Activated naive CD4-positive, alpha-beta T cell treated with anti-CD3 and anti-CD28 coated beads for 36 hours (primary cell): ENCODE results near the gene FREM3. TPM values are rescaled to one million over a fixed set of nuclear protein-coding genes. Genes with fewer than 3 reads are reported as not detected.

Experiments used
- CTCF ChIA-PET: fragments of 350-600 bp; sonication (Branson Sonifier 250); formaldehyde crosslinking; loops from one replicate; lab custom pipeline; 2021; ENCODE audit warnings: antibody characterized with exemption; lab: Charles Lee
- DNase-seq: peaks from one replicate; pipeline ENCODE4 v3.0.0-alpha.2; 2020
- H3K27ac Mint-ChIP-seq: one replicate; pipeline ENCODE4 v1.8.0; 2021; ENCODE audit warnings: mild to moderate bottlenecking, mixed read lengths
- H3K27me3 Mint-ChIP-seq: one replicate; pipeline ENCODE4 v1.8.0; 2021; ENCODE audit warnings: low read depth, mixed read lengths
- H3K36me3 Mint-ChIP-seq: one replicate; pipeline ENCODE4 v1.8.0; 2021; ENCODE audit warnings: low read depth, mixed read lengths
- H3K4me1 Mint-ChIP-seq: one replicate; pipeline ENCODE4 v1.8.0; 2021; ENCODE audit warnings: low read depth, mixed read lengths
- H3K4me3 Mint-ChIP-seq: one replicate; pipeline ENCODE4 v1.8.0; 2021; ENCODE audit warnings: mild to moderate bottlenecking, moderate library complexity, mixed read lengths
- H3K9me3 Mint-ChIP-seq: one replicate; pipeline ENCODE4 v1.8.0; 2021; ENCODE audit warnings: mixed read lengths
- intact Hi-C: fragments of 100-400 bp; cut with micrococcal nuclease; formaldehyde crosslinking; loops from one replicate; pipeline ENCODE4 v1.15.1; 2023
- total RNA-seq, 2 experiments: library from RNA; stranded (reverse); gene quantifications; one replicate each; pipeline ENCODE4 v1.2.3, GENCODE V29; 2021

The FREM3 gene
- total RNA-seq, 2 experiments from 2014 or later, result not detected

DNA sequence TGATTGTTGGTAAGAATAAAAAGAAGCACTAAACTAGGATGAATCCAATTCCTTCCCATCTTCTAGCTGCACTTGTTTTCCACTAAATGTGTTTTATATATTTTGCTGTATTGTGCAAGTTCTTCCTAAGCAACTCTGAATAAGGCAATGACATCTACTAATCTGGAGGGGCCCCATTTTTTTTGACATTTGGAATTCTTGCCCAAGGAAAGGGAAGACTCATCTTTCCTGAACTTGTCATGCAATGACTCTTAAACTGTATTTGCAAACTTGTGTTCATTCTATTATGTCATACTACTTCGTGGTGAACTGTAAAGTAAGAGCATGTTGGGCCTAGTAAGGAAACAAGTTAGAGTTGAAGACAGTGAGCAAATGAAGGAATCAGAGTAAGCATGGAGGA, 45.9 kb downstream of the FREM3 start:
- CTCF ChIA-PET, result no interaction called here
- intact Hi-C loops, result no loop called here
- Mint-ChIP-seq H3K4me3 (no peak overlapping the region), H3K4me1 (no peaks in the 10 kb centered on the region), H3K36me3 (no peaks in the 10 kb centered on the region), H3K27ac (no peak overlapping the region), H3K9me3 (peaks cover 2% of the 10 kb centered on the region), H3K27me3 (no peaks in the 10 kb centered on the region)
- no peak for DNase-seq

DNA sequence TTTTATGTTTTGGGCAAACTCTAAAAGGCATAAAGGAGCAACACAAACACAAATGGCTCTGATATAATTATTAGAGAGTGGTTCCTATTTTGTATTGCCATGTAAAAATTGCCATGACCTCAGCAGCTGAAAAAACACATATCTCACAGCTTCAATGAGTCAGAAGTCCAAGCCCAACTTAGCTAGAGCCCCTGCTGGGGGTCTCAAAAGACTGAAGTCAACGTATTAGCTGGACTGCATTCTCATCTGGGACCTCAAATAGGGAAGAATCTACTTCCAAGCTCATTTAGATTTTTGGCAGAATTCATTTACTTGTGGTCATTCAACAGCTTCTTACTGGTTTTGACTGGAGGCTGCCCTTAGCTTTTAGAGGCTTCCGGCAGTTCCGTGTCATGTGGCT, 47.4 kb downstream of the FREM3 start:
- Mint-ChIP-seq H3K27me3 (no peaks in the 10 kb centered on the region), H3K36me3 (peaks cover 3% of the 10 kb centered on the region), H3K27ac (no peak overlapping the region), H3K4me3 (no peak overlapping the region), H3K9me3 (peaks cover 5% of the 10 kb centered on the region), H3K4me1 (no peaks in the 10 kb centered on the region)
- DNase-seq, result no peak
- intact Hi-C loops, result no loop called here
- CTCF ChIA-PET, result no interaction called here

GRCh38 chr4:143643399-143643798, 57.1 kb downstream of the FREM3 start:
- no peaks in the 10 kb centered on the region for H3K4me1 Mint-ChIP-seq
- DNase-seq, result no peak
- CTCF ChIA-PET, result no interaction called here
- no peak overlapping the region for H3K4me3 Mint-ChIP-seq
- peaks cover 20% of the 10 kb centered on the region for H3K9me3 Mint-ChIP-seq
- peaks cover 9% of the 10 kb centered on the region for H3K36me3 Mint-ChIP-seq
- no peaks in the 10 kb centered on the region for H3K27me3 Mint-ChIP-seq
- H3K27ac Mint-ChIP-seq, result no peak overlapping the region
- intact Hi-C loops, result no loop called here

DNA sequence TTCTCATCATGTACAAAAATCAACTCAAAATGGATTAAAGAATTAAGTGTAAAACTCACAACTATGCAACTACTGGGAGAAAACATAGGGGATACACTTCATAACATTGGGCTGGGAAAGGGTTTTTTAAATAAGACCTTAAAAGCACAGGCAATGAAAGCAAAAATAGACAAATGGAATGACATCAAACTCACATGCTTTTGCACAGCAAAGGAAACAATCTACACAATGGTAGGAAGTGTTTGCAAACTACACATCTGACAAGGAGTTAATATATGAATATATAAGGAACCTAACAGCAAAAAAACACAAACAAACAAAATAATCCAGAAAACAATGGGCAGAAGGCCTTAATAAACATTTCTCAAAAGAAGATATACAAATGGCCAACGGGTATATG, 57.9 kb downstream of the FREM3 start:
- H3K36me3 Mint-ChIP-seq, result peaks cover 4% of the 10 kb centered on the region
- no peak overlapping the region for H3K27ac Mint-ChIP-seq
- intact Hi-C loops, result no loop called here
- CTCF ChIA-PET, result no interaction called here
- no peaks in the 10 kb centered on the region for H3K27me3 Mint-ChIP-seq
- no peaks in the 10 kb centered on the region for H3K4me1 Mint-ChIP-seq
- DNase-seq, result no peak
- no peak overlapping the region for H3K4me3 Mint-ChIP-seq
- H3K9me3 Mint-ChIP-seq, result peaks cover 12% of the 10 kb centered on the region

- Mint-ChIP-seq H3K4me3 (no peak overlapping the region), H3K36me3 (no peaks in the 10 kb centered on the region), H3K27ac (no peak overlapping the region), H3K4me1 (no peaks in the 10 kb centered on the region), H3K27me3 (no peaks in the 10 kb centered on the region), H3K9me3 (no peaks in the 10 kb centered on the region)
- intact Hi-C loops, result no loop called here
- CTCF ChIA-PET, result no interaction called here
- no peak for DNase-seq
Observed at GRCh38 chr4:143641361-143641760, 59.1 kb downstream of the FREM3 start.

- CTCF ChIA-PET, result no interaction called here
- Mint-ChIP-seq H3K36me3 (no peaks in the 10 kb centered on the region), H3K27ac (no peak overlapping the region), H3K4me1 (no peaks in the 10 kb centered on the region), H3K9me3 (no peaks in the 10 kb centered on the region), H3K27me3 (no peaks in the 10 kb centered on the region), H3K4me3 (no peak overlapping the region)
- no peak for DNase-seq
- intact Hi-C loops, result no loop called here
Observed at GRCh38 chr4:143634763-143635162, 65.7 kb downstream of the FREM3 start.

GRCh38 chr4:143633833-143634232, 66.6 kb downstream of the FREM3 start:
- CTCF ChIA-PET, result no interaction called here
- no peak overlapping the region for H3K4me3 Mint-ChIP-seq
- no peaks in the 10 kb centered on the region for H3K4me1 Mint-ChIP-seq
- intact Hi-C loops, result no loop called here
- H3K36me3 Mint-ChIP-seq, result no peaks in the 10 kb centered on the region
- DNase-seq, result no peak
- H3K27ac Mint-ChIP-seq, result no peak overlapping the region
- H3K9me3 Mint-ChIP-seq, result no peaks in the 10 kb centered on the region
- H3K27me3 Mint-ChIP-seq, result no peaks in the 10 kb centered on the region

GRCh38 chr4:143626134-143626911, 74.2 kb downstream of the FREM3 start:
- no peak for DNase-seq
- H3K9me3 Mint-ChIP-seq, result no peaks in the 10 kb centered on the region
- no peaks in the 10 kb centered on the region for H3K4me1 Mint-ChIP-seq
- H3K36me3 Mint-ChIP-seq, result no peaks in the 10 kb centered on the region
- H3K4me3 Mint-ChIP-seq, result no peak overlapping the region
- no peak overlapping the region for H3K27ac Mint-ChIP-seq
- CTCF ChIA-PET, result interaction anchor here (1.2 kb wide), 1 partner anchor 8 kb away, joined by 3 read pairs; no protein-coding TSS in a partner anchor
- no peaks in the 10 kb centered on the region for H3K27me3 Mint-ChIP-seq
- intact Hi-C loops, result no loop called here

- Mint-ChIP-seq H3K27ac (no peak overlapping the region), H3K4me3 (no peak overlapping the region), H3K27me3 (no peaks in the 10 kb centered on the region), H3K4me1 (no peaks in the 10 kb centered on the region), H3K36me3 (no peaks in the 10 kb centered on the region), H3K9me3 (no peaks in the 10 kb centered on the region)
- DNase-seq, result no peak
- intact Hi-C loops, result no loop called here
- CTCF ChIA-PET, result no interaction called here
Observed at GRCh38 chr4:143625632-143626031, 74.8 kb downstream of the FREM3 start.

GRCh38 chr4:143623896-143624295, 76.6 kb downstream of the FREM3 start:
- no peak overlapping the region for H3K27ac Mint-ChIP-seq
- intact Hi-C loops, result no loop called here
- CTCF ChIA-PET, result no interaction called here
- H3K9me3 Mint-ChIP-seq, result no peaks in the 10 kb centered on the region
- H3K4me1 Mint-ChIP-seq, result no peaks in the 10 kb centered on the region
- H3K27me3 Mint-ChIP-seq, result no peaks in the 10 kb centered on the region
- DNase-seq, result no peak
- no peak overlapping the region for H3K4me3 Mint-ChIP-seq
- H3K36me3 Mint-ChIP-seq, result no peaks in the 10 kb centered on the region

- peaks cover 2% of the 10 kb centered on the region for H3K36me3 Mint-ChIP-seq
- no peaks in the 10 kb centered on the region for H3K27me3 Mint-ChIP-seq
- DNase-seq, result no peak
- CTCF ChIA-PET, result no interaction called here
- H3K4me1 Mint-ChIP-seq, result peaks cover 3% of the 10 kb centered on the region
- H3K27ac Mint-ChIP-seq, result no peak overlapping the region
- no peak overlapping the region for H3K4me3 Mint-ChIP-seq
- intact Hi-C loops, result no loop called here
- H3K9me3 Mint-ChIP-seq, result no peaks in the 10 kb centered on the region
Observed at GRCh38 chr4:143618811-143619210, 81.7 kb downstream of the FREM3 start.

- no peak overlapping the region for H3K27ac Mint-ChIP-seq
- peaks cover 2% of the 10 kb centered on the region for H3K36me3 Mint-ChIP-seq
- intact Hi-C loops, result no loop called here
- H3K4me1 Mint-ChIP-seq, result peaks cover 3% of the 10 kb centered on the region
- H3K27me3 Mint-ChIP-seq, result peaks cover under 1% of the 10 kb centered on the region
- no peaks in the 10 kb centered on the region for H3K9me3 Mint-ChIP-seq
- no peak for DNase-seq
- no peak overlapping the region for H3K4me3 Mint-ChIP-seq
- CTCF ChIA-PET, result interaction anchor here (0.8 kb wide), 1 partner anchor 8 kb away, joined by 3 read pairs; no protein-coding TSS in a partner anchor
Observed at GRCh38 chr4:143617994-143618679, 82.3 kb downstream of the FREM3 start.

- peak; percentile 22 for DNase-seq
- peaks cover 2% of the 10 kb centered on the region for H3K36me3 Mint-ChIP-seq
- H3K4me1 Mint-ChIP-seq, result peaks cover 3% of the 10 kb centered on the region
- H3K9me3 Mint-ChIP-seq, result no peaks in the 10 kb centered on the region
- intact Hi-C loops, result no loop called here
- no peak overlapping the region for H3K4me3 Mint-ChIP-seq
- peaks cover 3% of the 10 kb centered on the region for H3K27me3 Mint-ChIP-seq
- CTCF ChIA-PET, result no interaction called here
- no peak overlapping the region for H3K27ac Mint-ChIP-seq
Observed at GRCh38 chr4:143616771-143617170, 83.7 kb downstream of the FREM3 start.
